ENCODE results near the gene GRIN1. TPM values are rescaled to one million over a fixed set of nuclear protein-coding genes. Genes with fewer than 3 reads are reported as not detected.

The GRIN1 gene
- total RNA-seq, 1 donor from 2014 or later: 0.07 TPM

- Mint-ChIP-seq H3K4me1 (ENCODE audit: low read depth) (no peaks in the 10 kb centered on the region), H3K27me3 (ENCODE audit: low read depth) (no peaks in the 10 kb centered on the region), H3K27ac (no peak overlapping the region), H3K9me3 (no peaks in the 10 kb centered on the region), H3K4me3 (ENCODE audit: low read depth) (no peak overlapping the region), H3K36me3 (ENCODE audit: low read depth) (peaks cover 26% of the 10 kb centered on the region)
- intact Hi-C loops (cut with micrococcal nuclease): loop anchor here (10.0 kb wide), 2 partner anchors 55 to 335 kb away; partner anchors contain the start of genes AJM1 and PHPT1
- DNase-seq (ENCODE audit: low spot score): no peak
Observed at GRCh38 chr9:137179761-137180160, 40.8 kb downstream of the GRIN1 start.

GRCh38 chr9:137180491-137180890, 41.5 kb downstream of the GRIN1 start:
- no peaks in the 10 kb centered on the region for H3K27me3 Mint-ChIP-seq (ENCODE audit: low read depth)
- no peak overlapping the region for H3K27ac Mint-ChIP-seq
- no peaks in the 10 kb centered on the region for H3K4me1 Mint-ChIP-seq (ENCODE audit: low read depth)
- no peaks in the 10 kb centered on the region for H3K9me3 Mint-ChIP-seq
- intact Hi-C loops (cut with micrococcal nuclease): no loop called here
- H3K4me3 Mint-ChIP-seq (ENCODE audit: low read depth): no peak overlapping the region
- peaks cover 29% of the 10 kb centered on the region for H3K36me3 Mint-ChIP-seq (ENCODE audit: low read depth)
- DNase-seq (ENCODE audit: low spot score): no peak

- no peak overlapping the region for H3K4me3 Mint-ChIP-seq (ENCODE audit: low read depth)
- H3K36me3 Mint-ChIP-seq (ENCODE audit: low read depth): peaks cover 32% of the 10 kb centered on the region
- H3K27me3 Mint-ChIP-seq (ENCODE audit: low read depth): no peaks in the 10 kb centered on the region
- intact Hi-C loops (cut with micrococcal nuclease): no loop called here
- H3K4me1 Mint-ChIP-seq (ENCODE audit: low read depth): peaks cover 2% of the 10 kb centered on the region
- H3K27ac Mint-ChIP-seq: no peak overlapping the region
- H3K9me3 Mint-ChIP-seq: no peaks in the 10 kb centered on the region
- no peak for DNase-seq (ENCODE audit: low spot score)
Observed at GRCh38 chr9:137181680-137182079, 42.7 kb downstream of the GRIN1 start.

GRCh38 chr9:137182836-137183235, 43.9 kb downstream of the GRIN1 start:
- Mint-ChIP-seq H3K27ac (no peak overlapping the region), H3K36me3 (ENCODE audit: low read depth) (peaks cover 31% of the 10 kb centered on the region), H3K4me1 (ENCODE audit: low read depth) (peaks cover 12% of the 10 kb centered on the region), H3K9me3 (no peaks in the 10 kb centered on the region), H3K4me3 (ENCODE audit: low read depth) (no peak overlapping the region), H3K27me3 (ENCODE audit: low read depth) (no peaks in the 10 kb centered on the region)
- intact Hi-C loops (cut with micrococcal nuclease): no loop called here
- DNase-seq (ENCODE audit: low spot score): no peak

- intact Hi-C loops (cut with micrococcal nuclease): no loop called here
- Mint-ChIP-seq H3K27me3 (ENCODE audit: low read depth) (no peaks in the 10 kb centered on the region), H3K27ac (no peak overlapping the region), H3K4me3 (ENCODE audit: low read depth) (peak overlapping the region; percentile 17), H3K36me3 (ENCODE audit: low read depth) (peaks cover 30% of the 10 kb centered on the region), H3K4me1 (ENCODE audit: low read depth) (peaks cover 14% of the 10 kb centered on the region), H3K9me3 (no peaks in the 10 kb centered on the region)
- DNase-seq (ENCODE audit: low spot score): no peak
Observed at GRCh38 chr9:137183980-137184595, 45.1 kb downstream of the GRIN1 start.

- Mint-ChIP-seq H3K4me1 (ENCODE audit: low read depth) (peaks cover 17% of the 10 kb centered on the region), H3K4me3 (ENCODE audit: low read depth) (no peak overlapping the region), H3K9me3 (no peaks in the 10 kb centered on the region), H3K36me3 (ENCODE audit: low read depth) (peaks cover 31% of the 10 kb centered on the region), H3K27ac (no peak overlapping the region), H3K27me3 (ENCODE audit: low read depth) (no peaks in the 10 kb centered on the region)
- DNase-seq (ENCODE audit: low spot score): no peak
- intact Hi-C loops (cut with micrococcal nuclease): loop anchor here (5.0 kb wide), 1 partner anchor 52 kb away; no protein-coding TSS in a partner anchor
Observed at GRCh38 chr9:137184881-137185660, 46.1 kb downstream of the GRIN1 start.

GRCh38 chr9:137185921-137186320, 47.0 kb downstream of the GRIN1 start:
- H3K4me3 Mint-ChIP-seq (ENCODE audit: low read depth): peak overlapping the region; percentile 91

GRCh38 chr9:137186385-137186784, 47.4 kb downstream of the GRIN1 start:
- H3K4me1 Mint-ChIP-seq (ENCODE audit: low read depth): peaks cover 25% of the 10 kb centered on the region
- H3K4me3 Mint-ChIP-seq (ENCODE audit: low read depth): peak overlapping the region; percentile 91
- no peak for DNase-seq (ENCODE audit: low spot score)
- no peaks in the 10 kb centered on the region for H3K27me3 Mint-ChIP-seq (ENCODE audit: low read depth)
- no peaks in the 10 kb centered on the region for H3K9me3 Mint-ChIP-seq
- peaks cover 40% of the 10 kb centered on the region for H3K36me3 Mint-ChIP-seq (ENCODE audit: low read depth)
- no peak overlapping the region for H3K27ac Mint-ChIP-seq
- intact Hi-C loops (cut with micrococcal nuclease): loop anchor here (5.0 kb wide), 1 partner anchor 51 kb away; no protein-coding TSS in a partner anchor

More at GRCh38 chr9:137185921-137186320, 47.0 kb downstream of the GRIN1 start:
- DNase-seq (ENCODE audit: low spot score): no peak
- no peaks in the 10 kb centered on the region for H3K9me3 Mint-ChIP-seq
- peaks cover 37% of the 10 kb centered on the region for H3K36me3 Mint-ChIP-seq (ENCODE audit: low read depth)
- intact Hi-C loops (cut with micrococcal nuclease): loop anchor here (5.0 kb wide), 1 partner anchor 51 kb away; no protein-coding TSS in a partner anchor
- H3K27me3 Mint-ChIP-seq (ENCODE audit: low read depth): no peaks in the 10 kb centered on the region
- H3K4me1 Mint-ChIP-seq (ENCODE audit: low read depth): peaks cover 22% of the 10 kb centered on the region
- H3K27ac Mint-ChIP-seq: no peak overlapping the region

GRCh38 chr9:137187386-137187785, 48.4 kb downstream of the GRIN1 start:
- Mint-ChIP-seq H3K4me1 (ENCODE audit: low read depth) (peaks cover 25% of the 10 kb centered on the region), H3K27ac (peak overlapping the region; percentile 78), H3K36me3 (ENCODE audit: low read depth) (peaks cover 35% of the 10 kb centered on the region), H3K27me3 (ENCODE audit: low read depth) (no peaks in the 10 kb centered on the region), H3K4me3 (ENCODE audit: low read depth) (peak overlapping the region; percentile 91), H3K9me3 (no peaks in the 10 kb centered on the region)
- intact Hi-C loops (cut with micrococcal nuclease): loop anchor here (5.0 kb wide), 1 partner anchor 50 kb away; no protein-coding TSS in a partner anchor
- DNase-seq (ENCODE audit: low spot score): no peak

GRCh38 chr9:137188086-137188489, 49.1 kb downstream of the GRIN1 start:
- Mint-ChIP-seq H3K27me3 (ENCODE audit: low read depth) (no peaks in the 10 kb centered on the region), H3K9me3 (no peaks in the 10 kb centered on the region), H3K4me1 (ENCODE audit: low read depth) (peaks cover 25% of the 10 kb centered on the region), H3K36me3 (ENCODE audit: low read depth) (peaks cover 35% of the 10 kb centered on the region), H3K27ac (peak overlapping the region; percentile 78), H3K4me3 (ENCODE audit: low read depth) (peak overlapping the region; percentile 91)
- DNase-seq (ENCODE audit: low spot score): no peak
- intact Hi-C loops (cut with micrococcal nuclease): loop anchor here (1.0 to 5.0 kb wide), 4 partner anchors 12 to 49 kb away; partner anchors contain the start of genes NDOR1, TMEM203 and TPRN

GRCh38 chr9:137188490-137189296, 49.7 kb downstream of the GRIN1 start, which contains the start of the genes ANAPC2 and SSNA1:
TSS of gene ANAPC2 (minus strand) at chr9:137188560. CDS start at chr9:137188532, 28 bp downstream.
TSS of gene SSNA1 (plus strand) at chr9:137188676. CDS start at chr9:137188727, 51 bp downstream.
- Mint-ChIP-seq H3K27ac (peak within 1 kb of the TSS; percentile 89), H3K4me3 (ENCODE audit: low read depth) (peak within 1 kb of the TSS; percentile 94), H3K36me3 (ENCODE audit: low read depth) (peaks cover 31% of the 10 kb centered on the region), H3K4me1 (ENCODE audit: low read depth) (peaks cover 25% of the 10 kb centered on the region), H3K27me3 (ENCODE audit: low read depth) (no peaks in the 10 kb centered on the region), H3K9me3 (no peaks in the 10 kb centered on the region)
- intact Hi-C loops (cut with micrococcal nuclease): loop anchor here (1.0 to 5.0 kb wide), 4 partner anchors 12 to 49 kb away; partner anchors contain the start of genes NDOR1, TMEM203 and TPRN
- peak; percentile 93 for DNase-seq (ENCODE audit: low spot score)
